ENCODE results near the gene RFX2. TPM values are rescaled to one million over a fixed set of nuclear protein-coding genes. Genes with fewer than 3 reads are reported as not detected.

RFX2 gene
- total RNA-seq, 1 donor from 2014 or later: 7.3 TPM

GRCh38 chr19:6086068-6086788 lies 24.1 kb downstream of the RFX2 start:
- H3K27me3 Mint-ChIP-seq (ENCODE audit: low read depth): peaks cover 5% of the 10 kb centered on the region
- no peaks in the 10 kb centered on the region for H3K9me3 Mint-ChIP-seq
- H3K27ac Mint-ChIP-seq: no peak overlapping the region
- no peak overlapping the region for H3K4me3 Mint-ChIP-seq
- no peaks in the 10 kb centered on the region for H3K36me3 Mint-ChIP-seq
- no peak for DNase-seq (ENCODE audit: low spot score in 2 of 2, unreplicated experiment in 2 of 2)
- TF ChIP-seq CTCF (IDR thresholded peaks at IDR 0.05; ENCODE audit: unreplicated experiment): no peak
- peaks cover 21% of the 10 kb centered on the region for H3K4me1 Mint-ChIP-seq

GRCh38 chr19:6084821-6085220 lies 25.5 kb downstream of the RFX2 start:
- Mint-ChIP-seq H3K4me1 (peaks cover 21% of the 10 kb centered on the region), H3K36me3 (no peaks in the 10 kb centered on the region), H3K9me3 (no peaks in the 10 kb centered on the region), H3K27me3 (ENCODE audit: low read depth) (peaks cover 8% of the 10 kb centered on the region), H3K4me3 (no peak overlapping the region), H3K27ac (no peak overlapping the region)
- TF ChIP-seq CTCF (IDR thresholded peaks at IDR 0.05; ENCODE audit: unreplicated experiment): no peak
- DNase-seq (ENCODE audit: low spot score in 2 of 2, unreplicated experiment in 2 of 2): no peak

- no peaks in the 10 kb centered on the region for H3K9me3 Mint-ChIP-seq
- peaks cover 19% of the 10 kb centered on the region for H3K27me3 Mint-ChIP-seq (ENCODE audit: low read depth)
- H3K4me1 Mint-ChIP-seq: peaks cover 2% of the 10 kb centered on the region
- no peak for TF ChIP-seq CTCF (IDR thresholded peaks at IDR 0.05; ENCODE audit: unreplicated experiment)
- H3K4me3 Mint-ChIP-seq: no peak overlapping the region
- DNase-seq (ENCODE audit: low spot score in 2 of 2, unreplicated experiment in 2 of 2): no peak
- H3K36me3 Mint-ChIP-seq: no peaks in the 10 kb centered on the region
- H3K27ac Mint-ChIP-seq: no peak overlapping the region
These were observed 31.2 kb downstream of the RFX2 start for GRCh38 chr19:6079107-6079506.

- no peaks in the 10 kb centered on the region for H3K36me3 Mint-ChIP-seq
- DNase-seq (ENCODE audit: low spot score in 2 of 2, unreplicated experiment in 2 of 2): no peak
- H3K4me1 Mint-ChIP-seq: peaks cover 2% of the 10 kb centered on the region
- TF ChIP-seq CTCF (IDR thresholded peaks at IDR 0.05; ENCODE audit: unreplicated experiment): no peak
- no peaks in the 10 kb centered on the region for H3K9me3 Mint-ChIP-seq
- no peak overlapping the region for H3K27ac Mint-ChIP-seq
- H3K27me3 Mint-ChIP-seq (ENCODE audit: low read depth): peaks cover 19% of the 10 kb centered on the region
- H3K4me3 Mint-ChIP-seq: no peak overlapping the region
These were observed 32.2 kb downstream of the RFX2 start for GRCh38 chr19:6078068-6078467.

- H3K4me3 Mint-ChIP-seq: no peak overlapping the region
- no peak overlapping the region for H3K27ac Mint-ChIP-seq
- H3K27me3 Mint-ChIP-seq (ENCODE audit: low read depth): peaks cover 19% of the 10 kb centered on the region
- no peak for TF ChIP-seq CTCF (IDR thresholded peaks at IDR 0.05; ENCODE audit: unreplicated experiment)
- DNase-seq (ENCODE audit: low spot score in 2 of 2, unreplicated experiment in 2 of 2): no peak
- H3K4me1 Mint-ChIP-seq: peaks cover 2% of the 10 kb centered on the region
- H3K9me3 Mint-ChIP-seq: no peaks in the 10 kb centered on the region
- no peaks in the 10 kb centered on the region for H3K36me3 Mint-ChIP-seq
These were observed 33.4 kb downstream of the RFX2 start for GRCh38 chr19:6076675-6077463.

All from mesothelial cell of epicardium (in vitro differentiated cells).